Hepatocyte (in vitro differentiated cells): Measurements from ENCODE around the gene GDPD4.

Experiments used
- EZH2 ChIP-seq: fragments of 200-600 bp; sonication (generic); IDR thresholded peaks from 2 replicates; pipeline ENCODE4 v1.6.1; 2016; ENCODE audit warnings: antibody characterized with exemption, mild to moderate bottlenecking, borderline replicate concordance
- TF ChIP-seq, protein P1 (sequence below): fragments of 200-600 bp; sonication (generic); IDR thresholded peaks from 2 replicates; pipeline ENCODE4 v1.5.1; 2016; ENCODE audit warnings: antibody characterized with exemption, mild to moderate bottlenecking; ENCODE audit not compliant: poor library complexity

DNA sequence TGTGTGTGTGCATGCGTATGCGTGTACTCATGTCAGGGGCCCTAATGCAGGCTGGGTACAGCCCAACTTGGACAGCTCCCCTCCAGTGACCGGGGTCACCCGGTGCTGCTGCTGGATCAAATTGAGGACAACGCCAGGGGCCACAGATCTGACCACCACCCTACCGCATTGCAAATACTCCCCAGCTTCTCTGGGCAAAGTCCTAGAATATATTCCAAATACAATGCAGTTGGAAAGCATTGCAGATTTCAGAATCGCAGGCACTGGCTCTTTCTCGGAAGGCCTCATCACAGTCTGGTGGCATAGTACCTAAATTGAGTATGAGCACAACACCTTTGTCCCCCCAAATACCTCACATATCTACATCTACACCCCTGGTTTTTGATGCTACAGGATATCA lies 130.2 kb downstream of the GDPD4 start:
- TF ChIP-seq, protein P1, sequence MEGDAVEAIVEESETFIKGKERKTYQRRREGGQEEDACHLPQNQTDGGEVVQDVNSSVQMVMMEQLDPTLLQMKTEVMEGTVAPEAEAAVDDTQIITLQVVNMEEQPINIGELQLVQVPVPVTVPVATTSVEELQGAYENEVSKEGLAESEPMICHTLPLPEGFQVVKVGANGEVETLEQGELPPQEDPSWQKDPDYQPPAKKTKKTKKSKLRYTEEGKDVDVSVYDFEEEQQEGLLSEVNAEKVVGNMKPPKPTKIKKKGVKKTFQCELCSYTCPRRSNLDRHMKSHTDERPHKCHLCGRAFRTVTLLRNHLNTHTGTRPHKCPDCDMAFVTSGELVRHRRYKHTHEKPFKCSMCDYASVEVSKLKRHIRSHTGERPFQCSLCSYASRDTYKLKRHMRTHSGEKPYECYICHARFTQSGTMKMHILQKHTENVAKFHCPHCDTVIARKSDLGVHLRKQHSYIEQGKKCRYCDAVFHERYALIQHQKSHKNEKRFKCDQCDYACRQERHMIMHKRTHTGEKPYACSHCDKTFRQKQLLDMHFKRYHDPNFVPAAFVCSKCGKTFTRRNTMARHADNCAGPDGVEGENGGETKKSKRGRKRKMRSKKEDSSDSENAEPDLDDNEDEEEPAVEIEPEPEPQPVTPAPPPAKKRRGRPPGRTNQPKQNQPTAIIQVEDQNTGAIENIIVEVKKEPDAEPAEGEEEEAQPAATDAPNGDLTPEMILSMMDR: no peak
- no peak for TF ChIP-seq EZH2
